OCI-LY1 (cell line): ENCODE measurements around the gene PMPCB.

Experiments
- CTCF ChIP-seq: fragments of 200-600 bp; sonication (generic), shearing (Covaris generic); IDR thresholded peaks from 2 replicates; pipeline ENCODE4 v1.5.1; 2017; ENCODE audit warnings: mild to moderate bottlenecking, antibody characterized with exemption, low read length, moderate library complexity, mixed read lengths
- EZH2 ChIP-seq: fragments of 200-600 bp; sonication (generic), shearing (Covaris generic); IDR thresholded peaks from 2 replicates; pipeline ENCODE4 v1.8.0; 2017; ENCODE audit warnings: borderline replicate concordance, mixed run types, mild to moderate bottlenecking, antibody characterized with exemption, low read length, moderate library complexity, mixed read lengths

GRCh38 chr7:103343758-103344452 lies 46.7 kb downstream of the PMPCB start:
- TF ChIP-seq CTCF = no peak
- no peak for TF ChIP-seq EZH2
